ENCODE data around the gene PRDX5.
A peak's percentile ranks its signal among the peaks of the same experiment; 100 is the strongest.

The PRDX5 gene

DNA sequence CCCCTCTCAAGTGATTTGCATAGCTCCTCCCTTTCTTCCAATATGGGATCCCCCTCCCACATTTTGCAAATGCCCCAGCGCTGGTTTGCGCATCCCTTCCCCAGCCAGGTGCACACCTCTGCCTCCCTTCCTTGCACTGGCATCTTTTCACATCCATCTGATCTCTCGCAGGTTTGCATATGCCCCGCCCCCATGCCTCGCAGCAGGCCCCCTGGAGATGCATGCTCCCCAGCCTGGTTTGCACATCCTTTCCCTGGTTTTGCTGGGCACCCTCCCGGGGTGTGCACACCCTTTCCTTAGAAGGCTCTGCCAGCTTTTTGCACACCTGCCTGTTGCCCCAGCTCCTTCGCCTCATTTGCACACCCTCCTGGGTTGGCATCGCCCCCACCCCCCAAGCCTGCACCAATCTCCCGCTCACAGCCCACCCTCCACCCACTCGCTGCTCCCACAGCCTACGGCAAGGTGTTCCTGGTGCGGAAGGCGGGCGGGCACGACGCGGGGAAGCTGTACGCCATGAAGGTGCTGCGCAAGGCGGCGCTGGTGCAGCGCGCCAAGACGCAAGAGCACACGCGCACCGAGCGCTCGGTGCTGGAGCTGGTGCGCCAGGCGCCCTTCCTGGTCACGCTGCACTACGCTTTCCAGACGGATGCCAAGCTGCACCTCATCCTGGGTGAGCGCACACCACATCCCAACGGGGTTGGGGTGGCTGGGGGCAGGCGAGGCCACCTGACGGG, 42.0 kb downstream of the PRDX5 start:
- H3K27me3 ChIP-seq (replicated peaks; ENCODE audit: insufficient read depth, low read length) = no peaks in the 10 kb centered on the region
- H2AFZ ChIP-seq (ENCODE audit: low read length) = peak overlapping the region; percentile 98
- no peak for DNase-seq
- no peaks in the 10 kb centered on the region for H3K9me2 ChIP-seq (replicated peaks; ENCODE audit: insufficient read depth, low read length)
- peak overlapping the region; percentile 89; the same call in 1 of the 2 replicates for H3K9ac ChIP-seq (ENCODE audit: low read length)
- H3K9me3 ChIP-seq (replicated peaks; ENCODE audit: insufficient read depth, low read length) = no peaks in the 10 kb centered on the region
- peak overlapping the region; percentile 99 for H3K4me2 ChIP-seq (ENCODE audit: low read depth, low read length)
- no peaks in the 10 kb centered on the region; the same call in 1 of the 2 replicates for H3K36me3 ChIP-seq (replicated peaks; ENCODE audit: insufficient read depth, low read length)
- peaks cover 13% of the 10 kb centered on the region for H3K79me2 ChIP-seq (ENCODE audit: low read length)
- no peak overlapping the region for H3K27ac ChIP-seq (ENCODE audit: low read length)
- peak overlapping the region; percentile 97 for H3K4me3 ChIP-seq (ENCODE audit: low read length)
- H4K20me1 ChIP-seq (ENCODE audit: insufficient read depth, low read length) = no peaks in the 10 kb centered on the region
- H3K4me1 ChIP-seq (ENCODE audit: low read length) = peaks cover 13% of the 10 kb centered on the region
- no peak for TF ChIP-seq EZH2phosphoT487 (IDR thresholded peaks at IDR 0.05; ENCODE audit: low read length)
- TF ChIP-seq EZH2 (optimal IDR thresholded peaks at IDR 0.05; ENCODE audit: low read depth, low read length) = no peak
- TF ChIP-seq, protein P1, sequence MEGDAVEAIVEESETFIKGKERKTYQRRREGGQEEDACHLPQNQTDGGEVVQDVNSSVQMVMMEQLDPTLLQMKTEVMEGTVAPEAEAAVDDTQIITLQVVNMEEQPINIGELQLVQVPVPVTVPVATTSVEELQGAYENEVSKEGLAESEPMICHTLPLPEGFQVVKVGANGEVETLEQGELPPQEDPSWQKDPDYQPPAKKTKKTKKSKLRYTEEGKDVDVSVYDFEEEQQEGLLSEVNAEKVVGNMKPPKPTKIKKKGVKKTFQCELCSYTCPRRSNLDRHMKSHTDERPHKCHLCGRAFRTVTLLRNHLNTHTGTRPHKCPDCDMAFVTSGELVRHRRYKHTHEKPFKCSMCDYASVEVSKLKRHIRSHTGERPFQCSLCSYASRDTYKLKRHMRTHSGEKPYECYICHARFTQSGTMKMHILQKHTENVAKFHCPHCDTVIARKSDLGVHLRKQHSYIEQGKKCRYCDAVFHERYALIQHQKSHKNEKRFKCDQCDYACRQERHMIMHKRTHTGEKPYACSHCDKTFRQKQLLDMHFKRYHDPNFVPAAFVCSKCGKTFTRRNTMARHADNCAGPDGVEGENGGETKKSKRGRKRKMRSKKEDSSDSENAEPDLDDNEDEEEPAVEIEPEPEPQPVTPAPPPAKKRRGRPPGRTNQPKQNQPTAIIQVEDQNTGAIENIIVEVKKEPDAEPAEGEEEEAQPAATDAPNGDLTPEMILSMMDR (IDR thresholded peaks at IDR 0.05; ENCODE audit: low read length) = no peak
- no peaks in the 10 kb centered on the region for H3F3A ChIP-seq (ENCODE audit: insufficient read depth, low read length)

DNA sequence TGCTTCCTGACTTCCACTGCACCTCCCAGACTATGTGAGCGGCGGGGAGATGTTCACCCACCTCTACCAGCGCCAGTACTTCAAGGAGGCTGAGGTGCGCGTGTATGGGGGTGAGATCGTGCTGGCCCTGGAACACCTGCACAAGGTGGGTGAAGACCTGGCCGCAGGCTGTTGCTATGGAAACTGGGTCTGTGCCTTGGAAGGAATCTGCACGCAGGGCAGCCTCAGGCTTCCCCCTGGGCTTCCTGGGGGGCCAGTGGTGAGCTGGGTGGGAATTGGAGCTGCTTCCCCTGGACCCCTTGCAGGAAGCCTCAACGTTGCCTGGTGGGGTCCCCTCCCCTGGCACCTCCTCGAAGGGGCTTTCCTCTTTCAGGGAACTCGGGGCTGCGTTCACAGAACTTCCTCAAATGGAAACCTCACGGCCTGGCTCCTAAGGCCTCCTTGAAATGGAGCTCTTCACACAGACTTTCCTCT, 42.6 kb downstream of the PRDX5 start:
- no peak overlapping the region for H2AFZ ChIP-seq (ENCODE audit: low read length)
- H3K9ac ChIP-seq (ENCODE audit: low read length) = no peak overlapping the region
- H3K9me3 ChIP-seq (replicated peaks; ENCODE audit: insufficient read depth, low read length) = no peaks in the 10 kb centered on the region
- no peak overlapping the region for H3K27ac ChIP-seq (ENCODE audit: low read length)
- no peaks in the 10 kb centered on the region for H3K9me2 ChIP-seq (replicated peaks; ENCODE audit: insufficient read depth, low read length)
- no peaks in the 10 kb centered on the region for H3F3A ChIP-seq (ENCODE audit: insufficient read depth, low read length)
- peaks cover 13% of the 10 kb centered on the region for H3K79me2 ChIP-seq (ENCODE audit: low read length)
- no peaks in the 10 kb centered on the region for H3K27me3 ChIP-seq (replicated peaks; ENCODE audit: insufficient read depth, low read length)
- no peaks in the 10 kb centered on the region for H4K20me1 ChIP-seq (ENCODE audit: insufficient read depth, low read length)
- no peak overlapping the region for H3K4me3 ChIP-seq (ENCODE audit: low read length)
- H3K4me1 ChIP-seq (ENCODE audit: low read length) = peaks cover 13% of the 10 kb centered on the region
- H3K36me3 ChIP-seq (replicated peaks; ENCODE audit: insufficient read depth, low read length) = no peaks in the 10 kb centered on the region; the same call in 1 of the 2 replicates
- no peak for TF ChIP-seq EZH2 (optimal IDR thresholded peaks at IDR 0.05; ENCODE audit: low read depth, low read length)
- TF ChIP-seq EZH2phosphoT487 (IDR thresholded peaks at IDR 0.05; ENCODE audit: low read length) = no peak
- TF ChIP-seq, protein P1 (IDR thresholded peaks at IDR 0.05; ENCODE audit: low read length) = no peak
- no peak for DNase-seq
- H3K4me2 ChIP-seq (ENCODE audit: low read depth, low read length) = 0 out of 2 replicates have a peak overlapping the region, but pooled peaks have one; percentile 99

DNA sequence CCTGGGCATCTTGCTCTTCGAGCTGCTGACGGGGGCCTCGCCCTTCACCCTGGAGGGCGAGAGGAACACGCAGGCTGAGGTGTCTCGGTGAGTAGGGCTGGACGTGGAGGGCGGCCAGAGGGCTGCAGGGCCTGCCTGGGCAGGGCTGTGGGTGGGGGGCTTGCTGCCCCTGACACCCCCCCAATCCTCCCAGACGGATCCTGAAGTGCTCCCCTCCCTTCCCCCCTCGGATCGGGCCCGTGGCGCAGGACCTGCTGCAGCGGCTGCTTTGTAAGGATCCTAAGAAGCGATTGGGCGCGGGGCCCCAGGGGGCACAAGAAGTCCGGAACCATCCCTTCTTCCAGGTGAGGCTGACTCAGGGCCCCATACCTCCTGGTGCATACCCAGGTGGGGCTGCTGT, 43.7 kb downstream of the PRDX5 start:
- no peak for DNase-seq
- H3K9me2 ChIP-seq (replicated peaks; ENCODE audit: insufficient read depth, low read length) = no peaks in the 10 kb centered on the region
- H2AFZ ChIP-seq (ENCODE audit: low read length) = no peak overlapping the region
- H3K36me3 ChIP-seq (replicated peaks; ENCODE audit: insufficient read depth, low read length) = no peaks in the 10 kb centered on the region; the same call in 1 of the 2 replicates
- H3K4me1 ChIP-seq (ENCODE audit: low read length) = peaks cover 13% of the 10 kb centered on the region
- no peak overlapping the region for H3K27ac ChIP-seq (ENCODE audit: low read length)
- TF ChIP-seq EZH2 (optimal IDR thresholded peaks at IDR 0.05; ENCODE audit: low read depth, low read length) = no peak
- TF ChIP-seq, protein P1 (IDR thresholded peaks at IDR 0.05; ENCODE audit: low read length) = no peak
- no peak for TF ChIP-seq EZH2phosphoT487 (IDR thresholded peaks at IDR 0.05; ENCODE audit: low read length)
- no peaks in the 10 kb centered on the region for H3K27me3 ChIP-seq (replicated peaks; ENCODE audit: insufficient read depth, low read length)
- H3K79me2 ChIP-seq (ENCODE audit: low read length) = peaks cover 13% of the 10 kb centered on the region
- no peaks in the 10 kb centered on the region for H3K9me3 ChIP-seq (replicated peaks; ENCODE audit: insufficient read depth, low read length)
- no peaks in the 10 kb centered on the region for H4K20me1 ChIP-seq (ENCODE audit: insufficient read depth, low read length)
- H3K4me2 ChIP-seq (ENCODE audit: low read depth, low read length) = no peak overlapping the region
- no peak overlapping the region for H3K4me3 ChIP-seq (ENCODE audit: low read length)
- no peaks in the 10 kb centered on the region for H3F3A ChIP-seq (ENCODE audit: insufficient read depth, low read length)
- no peak overlapping the region for H3K9ac ChIP-seq (ENCODE audit: low read length)

Data from MM.1S (cell line).